Smooth muscle cell (in vitro differentiated cells): ENCODE data around the gene GATA2. TPM values are rescaled to one million over a fixed set of nuclear protein-coding genes. Genes with fewer than 3 reads are reported as not detected.

Experiments
- polyA plus RNA-seq: library from polyadenylated mRNA; unstranded; fragments of >200 nt; fragmentation: Nextera tagmentation; extraction: Ambion mirVana; gene quantifications from 2 replicates; pipeline ENCODE4 v1.2.1, GENCODE V29; 2016
- total RNA-seq: library from RNA; depleted of rRNA; stranded (reverse); fragments of >200 nt; gene quantifications from 2 replicates; pipeline ENCODE4 v1.2.3, GENCODE V29; 2014

The GATA2 gene
- total and polyA plus RNA-seq, 2 experiments from 2014 or later, result 5.8 to 6.8 TPM

Other genes starting within 250 kb of the GATA2 start
- not detected in 2 replicates for gene DNAJB8, start 26.3 kb downstream of the GATA2 start, total RNA-seq
- gene DNAJB8, start 26.3 kb downstream of the GATA2 start, polyA plus RNA-seq, result not detected in 2 replicates
- 420 and 505 TPM in 2 replicates for gene RPN1, start 157.6 kb upstream of the GATA2 start, total RNA-seq
- 431 and 520 TPM in 2 replicates for gene RPN1, start 157.6 kb upstream of the GATA2 start, polyA plus RNA-seq
- 103 and 110 TPM in 2 replicates for gene RAB7A, start 233.0 kb upstream of the GATA2 start, total RNA-seq
- gene RAB7A, start 233.0 kb upstream of the GATA2 start, polyA plus RNA-seq, result 169 and 190 TPM in 2 replicates